ENCODE measurements around the gene ZACN.

- no peak for TF ChIP-seq CTCF (IDR thresholded peaks at IDR 0.05; ENCODE audit: insufficient read depth, low read depth, low read length)
- no peak for TF ChIP-seq EZH2 (IDR thresholded peaks at IDR 0.05; ENCODE audit: insufficient read depth, low read length)
These were observed 45.8 kb downstream of the ZACN start for GRCh38 chr17:76124582-76125390.

All from astrocyte (in vitro differentiated cells and primary cell).